ENCODE measurements around the gene SWAP70. TPM values are rescaled to one million over a fixed set of nuclear protein-coding genes. Genes with fewer than 3 reads are reported as not detected.

SWAP70 gene
- total and polyA plus RNA-seq, 2 of the 8 experiments (the other 6 are each of a cell fraction or from before 2014, with no cell fraction given): 14.8 to 37.5 TPM

DNA sequence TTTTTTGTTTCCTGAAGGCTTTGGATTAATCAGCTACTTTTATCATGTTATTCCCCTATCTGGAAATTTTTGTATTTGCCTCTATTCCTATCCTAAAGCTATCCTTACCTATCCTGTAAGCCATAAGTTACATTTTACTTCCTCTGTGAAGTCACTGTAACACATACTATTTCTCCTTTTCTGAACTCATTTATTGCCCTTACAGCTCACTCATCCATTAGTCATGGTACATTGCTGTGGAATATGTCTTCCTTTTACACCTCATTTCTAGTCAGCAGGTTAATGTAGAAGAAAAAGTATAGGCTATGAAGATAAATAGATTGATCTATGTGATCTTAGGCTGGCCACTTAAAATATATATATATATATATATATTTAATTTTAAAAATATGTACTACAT lies 28.0 kb downstream of the SWAP70 start (continued):
- TF ChIP-seq POLR2A (IDR thresholded peaks at IDR 0.05; ENCODE audit: control extremely low read depth in 1 of 2, low read depth in 2 of 2, low read length in 2 of 2): no peak
- no peak for TF ChIP-seq ZNF274 (IDR thresholded peaks at IDR 0.05; ENCODE audit: borderline replicate concordance, extremely low read depth, low read length)
- no peak for TF ChIP-seq BCL11A (IDR thresholded peaks at IDR 0.05; ENCODE audit: low read depth in 2 of 2, low read length in 2 of 2)
